ENCODE data around the gene NSRP1. TPM values are rescaled to one million over a fixed set of nuclear protein-coding genes. Genes with fewer than 3 reads are reported as not detected.

The NSRP1 gene
- total and polyA plus RNA-seq, 2 of the 8 experiments (the other 6 are each of a cell fraction or from before 2014, with no cell fraction given) = 6.1 to 22.4 TPM

GRCh38 chr17:30074730-30075129, 41.9 kb upstream of the NSRP1 start:
- DNase-seq (ENCODE audit: low read depth in 1 of 2, low spot score in 2 of 2) (no peak), FAIRE-seq (no peak)
- no peak overlapping the region for H3K4me3 ChIP-seq (ENCODE audit: extremely low read depth in 1 of 4, insufficient read depth in 2 of 4, low read depth in 3 of 4, low read length in 4 of 4)
- no peak overlapping the region for H3K4me2 ChIP-seq (ENCODE audit: insufficient read depth in 1 of 2, low read depth in 2 of 2, low read length in 2 of 2)
- H3K27ac ChIP-seq (ENCODE audit: low read depth, low read length) = no peak overlapping the region
- no peak overlapping the region for H3K14ac ChIP-seq (ENCODE audit: insufficient read length)
- no peak overlapping the region for H3K56ac ChIP-seq (replicated peaks; ENCODE audit: insufficient read length, low read depth, low read length)
- H4K5ac ChIP-seq (ENCODE audit: insufficient read length, low read depth, low read length) = no peak overlapping the region
- H4K8ac ChIP-seq (ENCODE audit: extremely low read depth, insufficient read depth, low read length) = no peak overlapping the region
- no peak overlapping the region for H3K4ac ChIP-seq (replicated peaks; ENCODE audit: insufficient read length, low read depth, low read length)
- no peaks in the 10 kb centered on the region for H3K36me3 ChIP-seq (ENCODE audit: control insufficient read depth in 2 of 4, insufficient read depth in 4 of 4, low read length in 3 of 4)
- H3K9me3 ChIP-seq (ENCODE audit: insufficient read depth in 2 of 2, low read depth in 1 of 2, low read length in 1 of 2) = no peaks in the 10 kb centered on the region
- ChIA-PET CTCF (ENCODE audit: partially characterized antibody) (interaction anchor here (1.3 to 2.1 kb wide), 3 partner anchors 10 to 143 kb away, joined by 4 to 6 read pairs (median 6); no protein-coding TSS in a partner anchor), POLR2A (ENCODE audit: partially characterized antibody) (no interaction called here)
- no peak overlapping the region for H3K18ac ChIP-seq (ENCODE audit: extremely low read depth, low read length)
- WGBS, 2 experiments (ENCODE audit: extremely low coverage in 1 of 2, insufficient coverage in 1 of 2, insufficient read length in 1 of 2, insufficient replicate concordance in 2 of 2, low coverage in 1 of 2, low lambda C conversion rate in 2 of 2, missing lambda C conversion rate in 1 of 2) = 88% methylated on average over 2 of the region's 2 CpGs; no CpG with 5 or more reads in 1 of the 2 experiments
- no peaks in the 10 kb centered on the region for H3K79me2 ChIP-seq (ENCODE audit: control insufficient read depth in 1 of 2, insufficient read depth in 2 of 2, low read length in 2 of 2)
- no peaks in the 10 kb centered on the region; a peak in 1 of 7 replicates for H3K27me3 ChIP-seq (replicated peaks in 1 of 4; ENCODE audit: control insufficient read depth in 3 of 4, extremely low read depth in 1 of 4, insufficient read depth in 3 of 4, low read length in 3 of 4)
- H2BK5ac ChIP-seq (ENCODE audit: low read depth, low read length) = no peak overlapping the region
- H3K23me2 ChIP-seq (ENCODE audit: low read depth, low read length) = no peaks in the 10 kb centered on the region
- no peak overlapping the region for H2BK12ac ChIP-seq (ENCODE audit: low read depth, low read length)
- H2AFZ ChIP-seq (ENCODE audit: low read length) = no peak overlapping the region
- H3K4me1 ChIP-seq (replicated peaks in 1 of 4; ENCODE audit: control insufficient read depth in 3 of 4, insufficient read depth in 4 of 4, low read length in 3 of 4) = no peaks in the 10 kb centered on the region
- no peak overlapping the region for H3K9ac ChIP-seq (replicated peaks in 1 of 4; ENCODE audit: extremely low read depth in 1 of 4, low read depth in 3 of 4, low read length in 3 of 4)
- H3K79me1 ChIP-seq (ENCODE audit: low read depth, low read length) = no peaks in the 10 kb centered on the region
- no peak overlapping the region for H2BK20ac ChIP-seq (ENCODE audit: low read length)
- H2BK15ac ChIP-seq (ENCODE audit: low read length) = no peak overlapping the region
- no peak overlapping the region for H4K91ac ChIP-seq (replicated peaks; ENCODE audit: insufficient read length, low read length)
- no peak overlapping the region for H3K23ac ChIP-seq (ENCODE audit: insufficient read length)
- H4K20me1 ChIP-seq (replicated peaks in 1 of 2; ENCODE audit: control insufficient read depth in 1 of 2, insufficient read depth in 2 of 2, low read length in 2 of 2) = no peaks in the 10 kb centered on the region
- H2AK5ac ChIP-seq (ENCODE audit: low read depth, low read length) = no peak overlapping the region
- no peak overlapping the region for H2BK120ac ChIP-seq (replicated peaks; ENCODE audit: low read depth, low read length)
- TF ChIP-seq TBP (IDR thresholded peaks at IDR 0.05; ENCODE audit: low read depth, low read length) (no peak), BRCA1 (IDR thresholded peaks at IDR 0.05; ENCODE audit: low read depth, low read length) (no peak), POLR2A (IDR thresholded peaks at IDR 0.05; ENCODE audit: control extremely low read depth in 1 of 2, low read depth in 2 of 2, low read length in 2 of 2) (no peak), KDM1A (IDR thresholded peaks at IDR 0.05; ENCODE audit: borderline replicate concordance, low read length) (no peak), FOSL1 (IDR thresholded peaks at IDR 0.05; ENCODE audit: insufficient read depth, low read depth, low read length) (no peak), SAP30 (IDR thresholded peaks at IDR 0.05; ENCODE audit: insufficient read depth, insufficient replicate concordance, low read length) (no peak), JUN (IDR thresholded peaks at IDR 0.05; ENCODE audit: low read depth, low read length) (no peak), CTBP2 (IDR thresholded peaks at IDR 0.05; ENCODE audit: borderline replicate concordance, insufficient read depth, insufficient read length, low read length) (no peak), NRF1 (IDR thresholded peaks at IDR 0.05; ENCODE audit: low read depth, low read length) (no peak), HDAC2 (IDR thresholded peaks at IDR 0.05; ENCODE audit: borderline replicate concordance in 1 of 2, low read depth in 2 of 2, low read length in 2 of 2) (no peak), SRF (IDR thresholded peaks at IDR 0.05; ENCODE audit: low read depth, low read length) (no peak)
- TF ChIP-seq, protein P1, sequence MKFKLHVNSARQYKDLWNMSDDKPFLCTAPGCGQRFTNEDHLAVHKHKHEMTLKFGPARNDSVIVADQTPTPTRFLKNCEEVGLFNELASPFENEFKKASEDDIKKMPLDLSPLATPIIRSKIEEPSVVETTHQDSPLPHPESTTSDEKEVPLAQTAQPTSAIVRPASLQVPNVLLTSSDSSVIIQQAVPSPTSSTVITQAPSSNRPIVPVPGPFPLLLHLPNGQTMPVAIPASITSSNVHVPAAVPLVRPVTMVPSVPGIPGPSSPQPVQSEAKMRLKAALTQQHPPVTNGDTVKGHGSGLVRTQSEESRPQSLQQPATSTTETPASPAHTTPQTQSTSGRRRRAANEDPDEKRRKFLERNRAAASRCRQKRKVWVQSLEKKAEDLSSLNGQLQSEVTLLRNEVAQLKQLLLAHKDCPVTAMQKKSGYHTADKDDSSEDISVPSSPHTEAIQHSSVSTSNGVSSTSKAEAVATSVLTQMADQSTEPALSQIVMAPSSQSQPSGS (IDR thresholded peaks at IDR 0.05; ENCODE audit: low read length) = no peak
